Measurements from ENCODE around the gene HNMT.

HNMT gene

GRCh38 chr2:137980459-137980858, 16.2 kb downstream of the HNMT start:
- in situ Hi-C loops (cut with HindIII; ENCODE audit: low sequenced_read_pairs) = no loop called here
- no peak for DNase-seq (ENCODE audit: low read depth)
- no peak for TF ChIP-seq CTCF (IDR thresholded peaks at IDR 0.05; ENCODE audit: low read depth, low read length, missing control alignments)
- no peak overlapping the region for H3K4me3 ChIP-seq (ENCODE audit: low read depth, low read length)

- H3K4me3 ChIP-seq (ENCODE audit: low read depth, low read length) = no peak overlapping the region
- in situ Hi-C loops (cut with HindIII; ENCODE audit: low sequenced_read_pairs) = no loop called here
- no peak for TF ChIP-seq CTCF (IDR thresholded peaks at IDR 0.05; ENCODE audit: low read depth, low read length, missing control alignments)
- DNase-seq (ENCODE audit: low read depth) = no peak
These were observed 16.9 kb downstream of the HNMT start for GRCh38 chr2:137981112-137981656.

GRCh38 chr2:137983581-137983980, 19.3 kb downstream of the HNMT start:
- no peak overlapping the region for H3K4me3 ChIP-seq (ENCODE audit: low read depth, low read length)
- in situ Hi-C loops (cut with HindIII; ENCODE audit: low sequenced_read_pairs) = no loop called here
- no peak for TF ChIP-seq CTCF (IDR thresholded peaks at IDR 0.05; ENCODE audit: low read depth, low read length, missing control alignments)
- DNase-seq (ENCODE audit: low read depth) = no peak

GRCh38 chr2:137986268-137986667, 22.0 kb downstream of the HNMT start:
- in situ Hi-C loops (cut with HindIII; ENCODE audit: low sequenced_read_pairs) = no loop called here

GRCh38 chr2:137987011-137987410, 22.7 kb downstream of the HNMT start:
- TF ChIP-seq CTCF (IDR thresholded peaks at IDR 0.05; ENCODE audit: low read depth, low read length, missing control alignments) = no peak
- DNase-seq (ENCODE audit: low read depth) = no peak
- in situ Hi-C loops (cut with HindIII; ENCODE audit: low sequenced_read_pairs) = no loop called here
- no peak overlapping the region for H3K4me3 ChIP-seq (ENCODE audit: low read depth, low read length)

More at GRCh38 chr2:137986268-137986667, 22.0 kb downstream of the HNMT start:
- TF ChIP-seq CTCF (IDR thresholded peaks at IDR 0.05; ENCODE audit: low read depth, low read length, missing control alignments) = no peak
- no peak for DNase-seq (ENCODE audit: low read depth)
- H3K4me3 ChIP-seq (ENCODE audit: low read depth, low read length) = no peak overlapping the region

GRCh38 chr2:137991078-137991477, 26.8 kb downstream of the HNMT start:
- no peak overlapping the region for H3K4me3 ChIP-seq (ENCODE audit: low read depth, low read length)

More at GRCh38 chr2:137991078-137991477, 26.8 kb downstream of the HNMT start:
- in situ Hi-C loops (cut with HindIII; ENCODE audit: low sequenced_read_pairs) = no loop called here
- TF ChIP-seq CTCF (IDR thresholded peaks at IDR 0.05; ENCODE audit: low read depth, low read length, missing control alignments) = no peak
- DNase-seq (ENCODE audit: low read depth) = no peak

Measured in astrocyte of the cerebellum (primary cell).